Activated naive CD4-positive, alpha-beta T cell treated with anti-CD3 and anti-CD28 coated beads, Interleukin-2, amount 50 U/mL, for 72 hours (primary cell): ENCODE measurements around the gene INO80B. TPM values are rescaled to one million over a fixed set of nuclear protein-coding genes. Genes with fewer than 3 reads are reported as not detected.
"Not testable (repeated sequence)": the region's sequence is repeated elsewhere in the genome, so short reads cannot be mapped to it uniquely, and the experiment has no call there.

ENCODE experiments used
- ATAC-seq, 2 donors: fragments of 150-1000 bp; cut with Tn5 transposase; 2 replicates each; pipeline ENCODE4 v1.10.0; 2021; ENCODE audit warnings: mild to moderate bottlenecking in 2 of 2, moderate library complexity in 2 of 2
- DNase-seq, 2 donors: peaks; one replicate each; pipeline ENCODE4 v3.0.0; 2021 to 2022; ENCODE audit warnings: low spot score in 2 of 2
- H3K27ac Mint-ChIP-seq, 2 donors: one replicate each; pipeline ENCODE4 v1.8.0; 2022; ENCODE audit warnings: mild to moderate bottlenecking in 2 of 2, mixed read lengths in 2 of 2
- H3K36me3 Mint-ChIP-seq, 2 donors: one replicate each; pipeline ENCODE4 v1.8.0; 2022; ENCODE audit warnings: mixed read lengths in 2 of 2
- H3K9me3 Mint-ChIP-seq, 2 donors: one replicate each; pipeline ENCODE4 v1.8.0; 2022; ENCODE audit warnings: mixed read lengths in 2 of 2
- total RNA-seq, 2 donors: library from RNA; stranded (reverse); gene quantifications; one replicate each; pipeline ENCODE4 v1.2.3, GENCODE V29; 2022

Gene INO80B
- total RNA-seq, 2 donors from 2014 or later, result 26.2 to 50.3 TPM

- not testable (repeated sequence) for ATAC-seq, DNase-seq, H3K9me3 Mint-ChIP-seq
- Mint-ChIP-seq H3K27ac (peak overlapping the region; percentile 87 to 97), H3K36me3 (peaks cover 18 to 24% of the 10 kb centered on the region in 2 donors)
Observed at GRCh38 chr2:74483675-74484164, 28.8 kb downstream of the INO80B start.

- H3K36me3 Mint-ChIP-seq, result peaks cover 10 to 26% of the 10 kb centered on the region in 2 donors
- DNase-seq, result no peak
- ATAC-seq, result no peak
- H3K9me3 Mint-ChIP-seq, result no peaks in the 10 kb centered on the region
- no peak overlapping the region for H3K27ac Mint-ChIP-seq
Observed at GRCh38 chr2:74486141-74486540, 31.3 kb downstream of the INO80B start.

- ATAC-seq, result no peak
- peak overlapping the region; percentile 12 to 29 for H3K27ac Mint-ChIP-seq
- peaks cover 8 to 23% of the 10 kb centered on the region in 2 donors for H3K36me3 Mint-ChIP-seq
- no peaks in the 10 kb centered on the region for H3K9me3 Mint-ChIP-seq
- no peak for DNase-seq
Observed at GRCh38 chr2:74488643-74489481, 34.0 kb downstream of the INO80B start.

GRCh38 chr2:74489906-74490305 lies 35.0 kb downstream of the INO80B start:
- no peak for ATAC-seq
- DNase-seq, result no peak
- no peaks in the 10 kb centered on the region for H3K9me3 Mint-ChIP-seq
- H3K27ac Mint-ChIP-seq, result peak overlapping the region in 1 of 2 donors; percentile 29
- peaks cover 11 to 27% of the 10 kb centered on the region in 2 donors for H3K36me3 Mint-ChIP-seq

GRCh38 chr2:74491648-74492544 lies 37.0 kb downstream of the INO80B start:
- DNase-seq, result no peak
- ATAC-seq, result no peak
- H3K27ac Mint-ChIP-seq, result peak overlapping the region in 1 of 2 donors; percentile 53
- no peaks in the 10 kb centered on the region for H3K9me3 Mint-ChIP-seq
- H3K36me3 Mint-ChIP-seq, result peaks cover 7 to 27% of the 10 kb centered on the region in 2 donors

GRCh38 chr2:74493546-74493945 lies 38.7 kb downstream of the INO80B start:
- no peak for ATAC-seq
- Mint-ChIP-seq H3K9me3 (no peaks in the 10 kb centered on the region), H3K36me3 (peaks cover 7 to 27% of the 10 kb centered on the region in 2 donors), H3K27ac (peak overlapping the region in 1 of 2 donors; percentile 84)
- no peak for DNase-seq

- Mint-ChIP-seq H3K27ac (no peak overlapping the region), H3K9me3 (no peaks in the 10 kb centered on the region), H3K36me3 (peaks cover 7 to 20% of the 10 kb centered on the region in 2 donors)
- ATAC-seq, result no peak
- DNase-seq, result no peak
Observed at GRCh38 chr2:74495440-74495839, 40.6 kb downstream of the INO80B start.

- Mint-ChIP-seq H3K27ac (no peak overlapping the region), H3K36me3 (peaks cover 7 to 15% of the 10 kb centered on the region in 2 donors), H3K9me3 (no peaks in the 10 kb centered on the region)
- no peak for ATAC-seq
- DNase-seq, result no peak
Observed at GRCh38 chr2:74496997-74497776, 42.3 kb downstream of the INO80B start.

GRCh38 chr2:74497777-74498499 lies 43.1 kb downstream of the INO80B start:
- peaks cover 7 to 13% of the 10 kb centered on the region in 2 donors for H3K36me3 Mint-ChIP-seq
- peak overlapping the region in 1 of 2 donors; percentile 17 for H3K27ac Mint-ChIP-seq
- ATAC-seq (peak in 1 of 2 donors; percentile 42), DNase-seq (no peak)
- H3K9me3 Mint-ChIP-seq, result no peaks in the 10 kb centered on the region

- peak overlapping the region; percentile 17 to 69 for H3K27ac Mint-ChIP-seq
- peaks cover 5 to 11% of the 10 kb centered on the region in 2 donors for H3K36me3 Mint-ChIP-seq
- DNase-seq, result peak in 1 of 2 donors; percentile 42
- ATAC-seq, result peak; percentile 70 to 81
- H3K9me3 Mint-ChIP-seq, result no peaks in the 10 kb centered on the region
Observed at GRCh38 chr2:74498500-74499266, 43.8 kb downstream of the INO80B start.

GRCh38 chr2:74499267-74499939 lies 44.5 kb downstream of the INO80B start, which contains the start of gene LBX2:
LBX2 (minus strand) TSS chr2:74499603; CDS start chr2:74499537, 66 bp downstream.
- DNase-seq (peak in 1 of 2 donors; percentile 51), ATAC-seq (peak in 1 of 2 donors; percentile 45)
- Mint-ChIP-seq H3K36me3 (peaks cover 6 to 10% of the 10 kb centered on the region in 2 donors), H3K27ac (peak within 1 kb of the TSS; percentile 17 to 69), H3K9me3 (no peaks in the 10 kb centered on the region)

- no peak for DNase-seq
- H3K27ac Mint-ChIP-seq, result no peak overlapping the region
- H3K36me3 Mint-ChIP-seq, result peaks cover 13 to 17% of the 10 kb centered on the region in 2 donors
- no peaks in the 10 kb centered on the region for H3K9me3 Mint-ChIP-seq
- ATAC-seq, result no peak
Observed at GRCh38 chr2:74499940-74500577, 45.2 kb downstream of the INO80B start.

- no peak for ATAC-seq
Observed at GRCh38 chr2:74500578-74500946, 45.7 kb downstream of the INO80B start.

More at GRCh38 chr2:74500578-74500946, 45.7 kb downstream of the INO80B start:
- Mint-ChIP-seq H3K27ac (no peak overlapping the region), H3K36me3 (peaks cover 16 to 22% of the 10 kb centered on the region in 2 donors), H3K9me3 (no peaks in the 10 kb centered on the region)
- no peak for DNase-seq
